Adrenal gland (tissue), 12 donors: Measurements from ENCODE around the gene USP27X. TPM values are rescaled to one million over a fixed set of nuclear protein-coding genes. Genes with fewer than 3 reads are reported as not detected.

Experiments
- DNase-seq, 7 donors: peaks; one replicate each; pipeline ENCODE4 v3.0.0-alpha.2; 2019 to 2020
- H3K27ac ChIP-seq, 5 donors: fragments of 200-600 bp; sonication (generic) in 4 of 5; 1 replicate in 3 of 5; 2 replicates in 2 of 5; pipeline versions ENCODE4 v1.5.1 to v1.8.0; 2016 to 2020; ENCODE audit warnings: mild to moderate bottlenecking in 1 of 5
- H3K27me3 ChIP-seq: fragments of 200-600 bp; 2 replicates; pipeline ENCODE4 v1.8.0; 2021
- H3K36me3 ChIP-seq, 2 donors: fragments of 200-600 bp; replicated peaks in 1 of 2; 1 replicate in 1 of 2; 2 replicates in 1 of 2; pipeline versions ENCODE4 v1.5.1 to v1.8.0; 2018 to 2022
- H3K4me1 ChIP-seq, 2 donors: fragments of 200-600 bp; replicated peaks in 1 of 2; 1 replicate in 1 of 2; 2 replicates in 1 of 2; pipeline versions ENCODE4 v1.5.1 to v1.8.0; 2018 to 2021
- H3K4me3 ChIP-seq, 4 donors: fragments of 200-600 bp; sonication (generic) in 3 of 4; one replicate each; pipeline ENCODE4 v1.5.1; 2016 to 2018
- H3K9me3 ChIP-seq, 3 donors: fragments of 200-600 bp; sonication (generic) in 1 of 3; replicated peaks in 1 of 3; 1 replicate in 2 of 3; 2 replicates in 1 of 3; pipeline versions ENCODE4 v1.5.1 to v1.8.0; 2016 to 2021
- CTCF ChIP-seq, 6 experiments: fragments of 450-650 bp in 4 of 6; fragments of 200-600 bp in 2 of 6; sonication (generic) in 1 of 6; IDR thresholded peaks; 1 replicate in 5 of 6; 2 replicates in 1 of 6; pipeline versions ENCODE4 v1.5.1 to v1.8.0; 2016 to 2021; ENCODE audit warnings: antibody characterized with exemption in 6 of 6, mild to moderate bottlenecking in 2 of 6, moderate library complexity in 1 of 6
- POLR2A ChIP-seq, 2 donors: fragments of 450-650 bp; IDR thresholded peaks; one replicate each; pipeline ENCODE4 v1.6.1; 2017; ENCODE audit warnings: antibody characterized with exemption in 2 of 2, mild to moderate bottlenecking in 2 of 2, moderate library complexity in 1 of 2
- WGBS, 4 donors: extraction: QIAGEN DNeasy Blood & Tissue Kit in 2 of 4; methylation state at CpG; one replicate each; pipeline versions ENCODE4 v1.1.5 to v1.1.7; 2013 to 2017; 5-methylcytosine and 5-hydroxymethylcytosine counted together
- intact Hi-C, 2 donors: fragments of 100-400 bp; cut with DNase I; formaldehyde crosslinking; loops; one replicate each; pipeline versions ENCODE4 v1.14.1 to v1.15.0; 2022 to 2023
- polyA plus RNA-seq, 3 donors: library from polyadenylated mRNA; stranded (reverse); fragments of 200-250 nt in 2 of 3; fragments of 350-450 nt in 1 of 3; fragmentation: Illumina TruSeq in 1 of 3; extraction: RNeasy Lipid Tissue Mini Kit (QIAGEN cat#74804) in 1 of 3; gene quantifications; one replicate each; pipeline ENCODE4 v1.2.3, GENCODE V29; 2013 to 2014
- total RNA-seq, 9 donors: library from RNA; depleted of rRNA in 4 of 9; stranded (reverse); fragments of >200 nt in 4 of 9; fragments of 120-200 nt in 1 of 9; fragmentation: NEBNext Ultra II Directional in 1 of 9; extraction: Animal tissue kit (Norgen Biotek cat#: 25700) in 1 of 9; gene quantifications; one replicate each; pipeline versions ENCODE4 v1.1.0 to v1.2.4, GENCODE V29; 2013 to 2023
- donor health status: healthy with polysubstance abuse.
- donor health status: Bipolar disorder and iron deficiency.
- donor health status: DM: yes; HTN: yes; CAD: no.
- donor health status: DM: no; HTN: no; CAD: no.
- donor health status: DM: no; HTN: no; CAD: no.
- donor health status: DM: yes; HTN: yes; CAD: no.

The USP27X gene
- total and polyA plus RNA-seq, 12 donors = 1.6 to 8.5 (median 3.5) TPM

GRCh38 chrX:49842621-49843020 lies 36.7 kb upstream of the USP27X start:
- intact Hi-C loops = no loop called here
- TF ChIP-seq CTCF (IDR thresholded peaks at IDR 0.05) (no peak), POLR2A (IDR thresholded peaks at IDR 0.05) (no peak)
- no peak for DNase-seq

GRCh38 chrX:49844611-49845010 lies 34.7 kb upstream of the USP27X start:
- Histone ChIP-seq H3K27ac (no peak overlapping the region), H3K4me1 (no peaks in the 10 kb centered on the region), H3K9me3 (no peaks in the 10 kb centered on the region), H3K4me3 (no peak overlapping the region), H3K27me3 (peaks cover 11% of the 10 kb centered on the region), H3K36me3 (no peaks in the 10 kb centered on the region)
- no peak for TF ChIP-seq POLR2A (IDR thresholded peaks at IDR 0.05)
- no peak for TF ChIP-seq CTCF (IDR thresholded peaks at IDR 0.05)
- intact Hi-C loops = no loop called here
- 51 to 77% (median 66%) methylated on average over 8 of the region's 8 CpGs for WGBS, 4 donors
- peak in 1 of 7 donors; percentile 76 for DNase-seq

More at GRCh38 chrX:49842621-49843020, 36.7 kb upstream of the USP27X start:
- no peaks in the 10 kb centered on the region for H3K9me3 ChIP-seq
- no peaks in the 10 kb centered on the region for H3K27me3 ChIP-seq
- no peaks in the 10 kb centered on the region for H3K36me3 ChIP-seq
- H3K4me1 ChIP-seq = no peaks in the 10 kb centered on the region
- no peak overlapping the region for H3K4me3 ChIP-seq
- no peak overlapping the region for H3K27ac ChIP-seq

GRCh38 chrX:49845701-49846403 lies 33.4 kb upstream of the USP27X start:
- peaks cover 11% of the 10 kb centered on the region for H3K27me3 ChIP-seq
- intact Hi-C loops = no loop called here
- no peaks in the 10 kb centered on the region for H3K36me3 ChIP-seq
- no peaks in the 10 kb centered on the region for H3K9me3 ChIP-seq
- TF ChIP-seq POLR2A (IDR thresholded peaks at IDR 0.05) (no peak), CTCF (IDR thresholded peaks at IDR 0.05) (no peak)
- no peak overlapping the region for H3K27ac ChIP-seq
- DNase-seq = no peak
- 68 to 87% (median 79%) methylated on average over 4 of the region's 4 CpGs for WGBS, 4 donors
- H3K4me3 ChIP-seq = no peak overlapping the region
- H3K4me1 ChIP-seq = no peaks in the 10 kb centered on the region

DNA sequence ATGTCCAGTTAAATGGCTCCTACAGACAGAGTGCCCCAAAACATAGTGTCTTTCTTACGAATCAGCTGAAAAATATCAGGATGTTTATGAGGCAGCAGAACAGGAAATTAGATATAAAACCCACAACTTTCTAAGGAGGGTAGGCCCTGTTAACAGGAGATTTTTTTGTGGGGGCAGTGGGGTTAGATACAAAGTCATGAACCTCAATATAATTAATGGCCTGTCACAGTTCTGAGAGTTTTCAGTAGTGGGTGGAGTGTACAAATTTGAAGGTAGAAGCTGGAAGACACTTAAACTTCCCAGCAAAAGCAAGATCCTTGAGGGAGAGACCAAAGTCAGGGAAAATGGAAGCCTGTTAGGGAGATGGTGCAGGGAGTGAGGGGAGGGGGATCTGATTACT lies 32.8 kb upstream of the USP27X start:
- H3K27me3 ChIP-seq = peaks cover 11% of the 10 kb centered on the region
- no peaks in the 10 kb centered on the region for H3K4me1 ChIP-seq
- 51 to 65% (median 59%) methylated on average over 1 of the region's 1 CpG for WGBS, 4 donors
- intact Hi-C loops = no loop called here
- no peaks in the 10 kb centered on the region for H3K9me3 ChIP-seq
- no peak for TF ChIP-seq POLR2A (IDR thresholded peaks at IDR 0.05)
- TF ChIP-seq CTCF (IDR thresholded peaks at IDR 0.05) = no peak
- DNase-seq = no peak
- H3K27ac ChIP-seq = no peak overlapping the region
- H3K36me3 ChIP-seq = no peaks in the 10 kb centered on the region
- no peak overlapping the region for H3K4me3 ChIP-seq
